K562 (cell line): ENCODE data around the gene SPI1. TPM values are rescaled to one million over a fixed set of nuclear protein-coding genes. Genes with fewer than 3 reads are reported as not detected.

Experiments used
- ATAC-seq: fragments of 200-7000 bp; cut with Tn5 transposase; 3 replicates; pipeline ENCODE4 v1.9.1; 2020; ENCODE audit warnings: moderate library complexity
- BruUV-seq: library from RNA; stranded (reverse); fragments of 400-500 nt; replicated peaks from 2 replicates; lab custom pipeline; 2021; lab: Mats Ljungman, UMichigan
- CTCF ChIA-PET: fragments of 300-600 bp; formaldehyde crosslinking; extraction: SDS; loops from one replicate; lab custom pipeline; 2021; ENCODE audit warnings: low intra/inter-chr PET ratio; lab: Yijun Ruan, JAX
- POLR2A ChIA-PET: fragments of 300-600, 350-650 bp; sonication (Branson Sonifier 250); formaldehyde crosslinking; extraction: SDS; loops from one replicate; lab custom pipeline; 2021; ENCODE audit warnings: antibody characterized with exemption, inconsistent platforms; lab: Yijun Ruan, JAX
- DNase-seq, 4 experiments: peaks; one replicate each; pipeline versions ENCODE4 v3.0.0 to v3.0.0-alpha.2; 2011 to 2018; ENCODE audit warnings: low spot score in 3 of 4, mixed read lengths in 3 of 4; ENCODE audit errors: extremely low read depth in 1 of 4
- FAIRE-seq: peaks from 2 replicates; lab custom pipeline; 2011; peaks lifted over from hg19 to GRCh38; lab: Jason Lieb, UNC
- H2AFZ ChIP-seq: 2 replicates; pipeline ENCODE4 v1.6.0; 2011; ENCODE audit warnings: low read depth, low read length, control low read depth, inconsistent platforms
- H3K27ac ChIP-seq: fragments of 200-600 bp; 3 replicates; pipeline ENCODE4 v1.8.0; 2011; ENCODE audit warnings: low read depth, mild to moderate bottlenecking, control low read depth, inconsistent platforms, low read length, moderate library complexity, mixed read lengths; ENCODE audit errors: extremely low read depth
- H3K27me3 ChIP-seq, 2 experiments: fragments of 300-600 bp in 1 of 2; 2 replicates in 1 of 2; 3 replicates in 1 of 2; pipeline versions ENCODE4 v1.6.0 to v1.8.0; 2011; ENCODE audit warnings: inconsistent platforms in 2 of 2, low read length in 2 of 2, mild to moderate bottlenecking in 1 of 2, mixed read lengths in 1 of 2, moderate library complexity in 1 of 2; ENCODE audit not compliant: control insufficient read depth in 2 of 2, insufficient read depth in 2 of 2
- H3K36me3 ChIP-seq: fragments of 300-600 bp; 3 replicates; pipeline ENCODE4 v1.8.0; 2011; ENCODE audit warnings: mild to moderate bottlenecking, low read length, inconsistent platforms; ENCODE audit not compliant: control insufficient read depth, insufficient read depth
- H3K4me1 ChIP-seq, 2 experiments: fragments of 200-600 bp in 1 of 2; replicated peaks in 1 of 2; 2 replicates in 1 of 2; 3 replicates in 1 of 2; pipeline versions ENCODE4 v1.5.1 to v1.8.0; 2011; ENCODE audit warnings: inconsistent platforms in 2 of 2, low read length in 2 of 2, mild to moderate bottlenecking in 1 of 2, mixed read lengths in 1 of 2, moderate library complexity in 1 of 2; ENCODE audit not compliant: control insufficient read depth in 2 of 2, insufficient read depth in 2 of 2
- H3K4me2 ChIP-seq: 2 replicates; pipeline ENCODE4 v1.6.1; 2011; ENCODE audit warnings: low read length, control low read depth, inconsistent platforms, mixed read lengths; ENCODE audit not compliant: insufficient read depth
- H3K4me3 ChIP-seq: fragments of 200-600 bp; sonication (generic), shearing (Covaris generic); 2 replicates; pipeline ENCODE4 v1.5.1; 2016; ENCODE audit warnings: control low read depth, inconsistent platforms
- H3K79me2 ChIP-seq: fragments of 200-600 bp; 3 replicates; pipeline ENCODE4 v1.8.0; 2011; ENCODE audit warnings: low read length, inconsistent platforms; ENCODE audit not compliant: control insufficient read depth, insufficient read depth
- H3K9ac ChIP-seq, 2 experiments: 2 replicates each; pipeline versions ENCODE4 v1.6.0 to v1.6.1; 2011; ENCODE audit warnings: low read depth in 2 of 2, low read length in 2 of 2, control low read depth in 1 of 2, inconsistent platforms in 1 of 2, mild to moderate bottlenecking in 1 of 2, mixed read lengths in 1 of 2; ENCODE audit not compliant: insufficient read depth in 1 of 2
- H3K9me1 ChIP-seq: one replicate; pipeline ENCODE4 v1.6.0; 2011; ENCODE audit warnings: inconsistent platforms, mild to moderate bottlenecking, low read length, moderate library complexity; ENCODE audit not compliant: control insufficient read depth, insufficient read depth
- H3K9me3 ChIP-seq: replicated peaks from 2 replicates; pipeline ENCODE4 v1.5.1; 2011; ENCODE audit warnings: low read depth, low read length, inconsistent platforms; ENCODE audit not compliant: control insufficient read depth, insufficient read depth
- H4K20me1 ChIP-seq: replicated peaks from 2 replicates; pipeline ENCODE4 v1.6.1; 2011; ENCODE audit warnings: low read length, inconsistent platforms, mixed read lengths; ENCODE audit not compliant: control insufficient read depth, insufficient read depth
- CC2D1A ChIP-seq: fragments of 450-650 bp; IDR thresholded peaks from 2 replicates; pipeline ENCODE4 v1.6.1; 2017; ENCODE audit warnings: mild to moderate bottlenecking
- EHMT2 ChIP-seq: fragments of 450-650 bp; IDR thresholded peaks from 2 replicates; pipeline ENCODE4 v1.6.1; 2018; ENCODE audit warnings: antibody characterized with exemption
- ETV1 ChIP-seq: fragments of 450-650 bp; conservative IDR thresholded peaks from 2 replicates; pipeline ENCODE4 v1.6.1; 2016; ENCODE audit warnings: missing genetic modification characterization, control low read depth, low read depth, missing compliant biosample characterization
- EWSR1 ChIP-seq: fragments of 450-650 bp; IDR thresholded peaks from 2 replicates; pipeline ENCODE4 v1.6.1; 2018; ENCODE audit warnings: borderline replicate concordance, mild to moderate bottlenecking, low read depth, moderate library complexity; ENCODE audit not compliant: partially characterized antibody
- KLF10 ChIP-seq: fragments of 250-450 bp; sonication (Bioruptor Pico); IDR thresholded peaks from 2 replicates; pipeline ENCODE4 v1.6.1; 2021; ENCODE audit warnings: matching md5 sums
- MTF1 ChIP-seq: fragments of 250-450 bp; sonication (Bioruptor Pico); IDR thresholded peaks from 2 replicates; pipeline ENCODE4 v1.9.0; 2021; ENCODE audit warnings: moderate library complexity, mild to moderate bottlenecking, inconsistent platforms, borderline replicate concordance
- NFIC ChIP-seq: fragments of 450-650 bp; IDR thresholded peaks from 2 replicates; pipeline ENCODE4 v1.6.1; 2017; ENCODE audit warnings: mild to moderate bottlenecking, inconsistent platforms
- PURB ChIP-seq: sonication (generic); formaldehyde crosslinking; IDR thresholded peaks from 2 replicates; pipeline ENCODE4 v1.9.0; 2021; ENCODE audit warnings: low read depth, mild to moderate bottlenecking, missing genetic modification reagents
- RBM17 ChIP-seq: fragments of 200-400 bp; formaldehyde crosslinking; IDR thresholded peaks from 2 replicates; pipeline ENCODE4 v1.6.1; 2017; ENCODE audit warnings: low read depth, mild to moderate bottlenecking, low read length, borderline replicate concordance
- ZKSCAN1 ChIP-seq: fragments of 150-350 bp; IDR thresholded peaks from 2 replicates; pipeline ENCODE4 v1.6.1; 2016; ENCODE audit warnings: low read depth, low read length
- WGBS: fragments of 100-300 bp; shearing (Covaris generic); methylation state at CpG from one replicate; pipeline ENCODE4 v1.1.6; 2016; ENCODE audit warnings: low coverage, mixed read lengths; ENCODE audit not compliant: insufficient coverage; ENCODE audit errors: missing lambda C conversion rate; 5-methylcytosine and 5-hydroxymethylcytosine counted together
- in situ Hi-C: fragments of 300-500 bp; cut with MboI; formaldehyde crosslinking; loops from 4 replicates; pipeline ENCODE4 v1.15.0; 2018; ENCODE audit warnings: inconsistent platforms, mixed read lengths
- intact Hi-C: fragments of 100-400 bp; cut with micrococcal nuclease; formaldehyde crosslinking; loops from 2 replicates; pipeline ENCODE4 v1.14.2; 2022
- polyA plus RNA-seq, 8 experiments: library from polyadenylated mRNA; depleted of rRNA in 4 of 8; stranded (reverse) in 5 of 8; unstranded in 3 of 8; fragments of >200 nt; fragmentation: Nextera tagmentation in 2 of 8; fragmentation: Illumina TruSeq in 1 of 8; extraction: Ambion mirVana in 2 of 8; extraction: Trizol in 1 of 8; gene quantifications; 2 replicates each; pipeline versions ENCODE4 v1.2.1 to v1.2.3, GENCODE V29; 2011 to 2014; ENCODE audit warnings: inconsistent platforms in 1 of 8, missing spikeins in 1 of 8
- total RNA-seq, 7 experiments: library from RNA; depleted of rRNA in 6 of 7; stranded (reverse); fragments of >200 nt in 6 of 7; fragmentation: Illumina TruSeq in 2 of 7; extraction: Trizol in 2 of 7; gene quantifications; 2 replicates each; pipeline versions ENCODE4 v1.2.1 to v1.2.3, GENCODE V29; 2011 to 2021; ENCODE audit warnings: low replicate concordance in 1 of 7
- TF ChIP-seq, protein P1 (sequence below): fragments of 450-650 bp; IDR thresholded peaks from 2 replicates; pipeline ENCODE4 v1.6.1; 2016; ENCODE audit warnings: mild to moderate bottlenecking, moderate library complexity

SPI1 gene
- total and polyA plus RNA-seq, 9 of the 15 experiments (the other 6 are each of a cell fraction or from before 2014, with no cell fraction given) = 0.10 to 33.7 (median 10.3) TPM

DNA sequence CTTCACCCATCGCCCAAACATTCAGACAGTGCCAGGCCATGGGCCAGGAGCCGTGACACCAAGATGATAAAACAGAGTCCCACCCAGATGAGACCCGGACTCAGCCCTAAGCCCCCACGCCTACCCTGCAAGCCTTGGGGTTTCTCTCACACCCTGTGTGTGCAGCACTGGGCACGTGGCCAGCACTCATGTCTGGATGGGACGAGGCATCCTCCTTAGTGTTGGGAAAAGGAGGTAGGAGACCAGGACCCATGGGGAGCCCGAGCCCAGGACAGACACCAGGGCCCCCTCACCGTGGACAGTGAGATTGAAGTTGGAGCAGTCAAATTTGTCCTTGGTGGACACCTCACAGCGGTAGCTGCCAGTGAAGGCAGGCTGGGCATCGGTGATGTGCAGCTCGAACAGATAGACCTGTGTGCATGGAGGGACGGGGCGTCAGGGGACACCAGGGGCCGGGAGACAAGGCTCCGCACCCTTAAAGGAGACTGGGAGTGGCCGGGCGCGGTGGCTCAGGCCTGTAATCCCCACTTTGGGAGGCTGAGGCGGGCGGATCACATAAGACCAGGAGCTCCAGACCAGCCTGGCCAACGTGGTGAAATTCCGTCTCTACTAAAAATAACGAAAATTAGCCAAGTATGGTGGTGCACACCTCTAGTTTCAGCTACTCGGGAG is 30.1 kb downstream of the SPI1 start:
- Histone ChIP-seq H4K20me1 (peaks cover 3% of the 10 kb centered on the region; the same call in 1 of the 2 replicates), H3K4me2 (no peak overlapping the region), H3K27ac (no peak overlapping the region), H2AFZ (no peak overlapping the region), H3K9ac (0 out of 4 replicates have a peak overlapping the region, but pooled peaks of 1 of the 2 experiments have one; percentile 50), H3K9me3 (no peaks in the 10 kb centered on the region), H3K9me1 (no peaks in the 10 kb centered on the region), H3K4me3 (no peak overlapping the region), H3K27me3 (peaks cover 10 to 31% of the 10 kb centered on the region in 2 experiments; a peak in 4 of 5 replicates), H3K36me3 (no peaks in the 10 kb centered on the region), H3K79me2 (no peaks in the 10 kb centered on the region), H3K4me1 (peaks cover 0 to 40% of the 10 kb centered on the region in 2 experiments; a peak in 2 of 5 replicates)
- intact Hi-C loops = no loop called here
- DNase-seq = no peak
- 37% methylated on average over 22 of the region's 24 CpGs for WGBS
- POLR2A ChIA-PET = no interaction called here
- in situ Hi-C loops = loop anchor here (10.0 kb wide), 1 partner anchor 173 kb away; the partner anchor contains the start of gene ARFGAP2
- no peak for ATAC-seq
- no peak for FAIRE-seq
- CTCF ChIA-PET = interaction anchor here (1.2 kb wide), 1 partner anchor 91 kb away, joined by 5 read pairs; the partner anchor contains the start of gene NR1H3
- no TSS peak for BruUV-seq
- TF ChIP-seq ETV1 (tag) = no peak
- TF ChIP-seq PURB = no peak
- TF ChIP-seq ZKSCAN1 = no peak
- TF ChIP-seq RBM17 = no peak
- TF ChIP-seq, protein P1, sequence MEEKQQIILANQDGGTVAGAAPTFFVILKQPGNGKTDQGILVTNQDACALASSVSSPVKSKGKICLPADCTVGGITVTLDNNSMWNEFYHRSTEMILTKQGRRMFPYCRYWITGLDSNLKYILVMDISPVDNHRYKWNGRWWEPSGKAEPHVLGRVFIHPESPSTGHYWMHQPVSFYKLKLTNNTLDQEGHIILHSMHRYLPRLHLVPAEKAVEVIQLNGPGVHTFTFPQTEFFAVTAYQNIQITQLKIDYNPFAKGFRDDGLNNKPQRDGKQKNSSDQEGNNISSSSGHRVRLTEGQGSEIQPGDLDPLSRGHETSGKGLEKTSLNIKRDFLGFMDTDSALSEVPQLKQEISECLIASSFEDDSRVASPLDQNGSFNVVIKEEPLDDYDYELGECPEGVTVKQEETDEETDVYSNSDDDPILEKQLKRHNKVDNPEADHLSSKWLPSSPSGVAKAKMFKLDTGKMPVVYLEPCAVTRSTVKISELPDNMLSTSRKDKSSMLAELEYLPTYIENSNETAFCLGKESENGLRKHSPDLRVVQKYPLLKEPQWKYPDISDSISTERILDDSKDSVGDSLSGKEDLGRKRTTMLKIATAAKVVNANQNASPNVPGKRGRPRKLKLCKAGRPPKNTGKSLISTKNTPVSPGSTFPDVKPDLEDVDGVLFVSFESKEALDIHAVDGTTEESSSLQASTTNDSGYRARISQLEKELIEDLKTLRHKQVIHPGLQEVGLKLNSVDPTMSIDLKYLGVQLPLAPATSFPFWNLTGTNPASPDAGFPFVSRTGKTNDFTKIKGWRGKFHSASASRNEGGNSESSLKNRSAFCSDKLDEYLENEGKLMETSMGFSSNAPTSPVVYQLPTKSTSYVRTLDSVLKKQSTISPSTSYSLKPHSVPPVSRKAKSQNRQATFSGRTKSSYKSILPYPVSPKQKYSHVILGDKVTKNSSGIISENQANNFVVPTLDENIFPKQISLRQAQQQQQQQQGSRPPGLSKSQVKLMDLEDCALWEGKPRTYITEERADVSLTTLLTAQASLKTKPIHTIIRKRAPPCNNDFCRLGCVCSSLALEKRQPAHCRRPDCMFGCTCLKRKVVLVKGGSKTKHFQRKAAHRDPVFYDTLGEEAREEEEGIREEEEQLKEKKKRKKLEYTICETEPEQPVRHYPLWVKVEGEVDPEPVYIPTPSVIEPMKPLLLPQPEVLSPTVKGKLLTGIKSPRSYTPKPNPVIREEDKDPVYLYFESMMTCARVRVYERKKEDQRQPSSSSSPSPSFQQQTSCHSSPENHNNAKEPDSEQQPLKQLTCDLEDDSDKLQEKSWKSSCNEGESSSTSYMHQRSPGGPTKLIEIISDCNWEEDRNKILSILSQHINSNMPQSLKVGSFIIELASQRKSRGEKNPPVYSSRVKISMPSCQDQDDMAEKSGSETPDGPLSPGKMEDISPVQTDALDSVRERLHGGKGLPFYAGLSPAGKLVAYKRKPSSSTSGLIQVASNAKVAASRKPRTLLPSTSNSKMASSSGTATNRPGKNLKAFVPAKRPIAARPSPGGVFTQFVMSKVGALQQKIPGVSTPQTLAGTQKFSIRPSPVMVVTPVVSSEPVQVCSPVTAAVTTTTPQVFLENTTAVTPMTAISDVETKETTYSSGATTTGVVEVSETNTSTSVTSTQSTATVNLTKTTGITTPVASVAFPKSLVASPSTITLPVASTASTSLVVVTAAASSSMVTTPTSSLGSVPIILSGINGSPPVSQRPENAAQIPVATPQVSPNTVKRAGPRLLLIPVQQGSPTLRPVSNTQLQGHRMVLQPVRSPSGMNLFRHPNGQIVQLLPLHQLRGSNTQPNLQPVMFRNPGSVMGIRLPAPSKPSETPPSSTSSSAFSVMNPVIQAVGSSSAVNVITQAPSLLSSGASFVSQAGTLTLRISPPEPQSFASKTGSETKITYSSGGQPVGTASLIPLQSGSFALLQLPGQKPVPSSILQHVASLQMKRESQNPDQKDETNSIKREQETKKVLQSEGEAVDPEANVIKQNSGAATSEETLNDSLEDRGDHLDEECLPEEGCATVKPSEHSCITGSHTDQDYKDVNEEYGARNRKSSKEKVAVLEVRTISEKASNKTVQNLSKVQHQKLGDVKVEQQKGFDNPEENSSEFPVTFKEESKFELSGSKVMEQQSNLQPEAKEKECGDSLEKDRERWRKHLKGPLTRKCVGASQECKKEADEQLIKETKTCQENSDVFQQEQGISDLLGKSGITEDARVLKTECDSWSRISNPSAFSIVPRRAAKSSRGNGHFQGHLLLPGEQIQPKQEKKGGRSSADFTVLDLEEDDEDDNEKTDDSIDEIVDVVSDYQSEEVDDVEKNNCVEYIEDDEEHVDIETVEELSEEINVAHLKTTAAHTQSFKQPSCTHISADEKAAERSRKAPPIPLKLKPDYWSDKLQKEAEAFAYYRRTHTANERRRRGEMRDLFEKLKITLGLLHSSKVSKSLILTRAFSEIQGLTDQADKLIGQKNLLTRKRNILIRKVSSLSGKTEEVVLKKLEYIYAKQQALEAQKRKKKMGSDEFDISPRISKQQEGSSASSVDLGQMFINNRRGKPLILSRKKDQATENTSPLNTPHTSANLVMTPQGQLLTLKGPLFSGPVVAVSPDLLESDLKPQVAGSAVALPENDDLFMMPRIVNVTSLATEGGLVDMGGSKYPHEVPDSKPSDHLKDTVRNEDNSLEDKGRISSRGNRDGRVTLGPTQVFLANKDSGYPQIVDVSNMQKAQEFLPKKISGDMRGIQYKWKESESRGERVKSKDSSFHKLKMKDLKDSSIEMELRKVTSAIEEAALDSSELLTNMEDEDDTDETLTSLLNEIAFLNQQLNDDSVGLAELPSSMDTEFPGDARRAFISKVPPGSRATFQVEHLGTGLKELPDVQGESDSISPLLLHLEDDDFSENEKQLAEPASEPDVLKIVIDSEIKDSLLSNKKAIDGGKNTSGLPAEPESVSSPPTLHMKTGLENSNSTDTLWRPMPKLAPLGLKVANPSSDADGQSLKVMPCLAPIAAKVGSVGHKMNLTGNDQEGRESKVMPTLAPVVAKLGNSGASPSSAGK = no peak
- TF ChIP-seq CC2D1A = no peak
- TF ChIP-seq EHMT2 = no peak
- TF ChIP-seq EWSR1 = no peak
- peak; percentile 21; the same call in 1 of the 2 replicates for TF ChIP-seq NFIC
- no peak for TF ChIP-seq MTF1 (CRISPR knock-in tag)
- TF ChIP-seq KLF10 (CRISPR knock-in tag) = no peak
